HepG2 (cell line): ENCODE measurements around the gene MBD4. TPM values are rescaled to one million over a fixed set of nuclear protein-coding genes. Genes with fewer than 3 reads are reported as not detected.

Experiments used
- CHD4 ChIP-seq: fragments of 200-600 bp; sonication (generic); IDR thresholded peaks from 2 replicates; pipeline ENCODE4 v1.7.0; 2017; ENCODE audit warnings: mild to moderate bottlenecking, low read length, borderline replicate concordance
- HNRNPH1 ChIP-seq: fragments of 200-400 bp; formaldehyde crosslinking; optimal IDR thresholded peaks from 2 replicates; pipeline ENCODE3; 2017; ENCODE audit warnings: mild to moderate bottlenecking, low read depth, low read length
- KDM5B ChIP-seq: sonication (generic); formaldehyde crosslinking; IDR thresholded peaks from 2 replicates; pipeline ENCODE4 v1.4.0; 2020; ENCODE audit warnings: missing genetic modification reagents, mild to moderate bottlenecking, borderline replicate concordance
- MAZ ChIP-seq, 2 experiments: sonication (generic) in 1 of 2; formaldehyde crosslinking in 1 of 2; IDR thresholded peaks; 2 replicates each; pipeline versions ENCODE4 v1.5.0 to v1.6.1; 2012 to 2020; ENCODE audit warnings: low read depth in 2 of 2, mild to moderate bottlenecking in 2 of 2, borderline replicate concordance in 1 of 2, improper control_type of control experiment in 1 of 2, low read length in 1 of 2, missing genetic modification reagents in 1 of 2, moderate library complexity in 1 of 2
- MEIS2 ChIP-seq: sonication (generic); formaldehyde crosslinking; IDR thresholded peaks from 2 replicates; pipeline ENCODE4 v1.9.0; 2021; ENCODE audit warnings: mild to moderate bottlenecking, missing genetic modification reagents
- NR2F1 ChIP-seq, 2 experiments: fragments of 450-650 bp in 1 of 2; formaldehyde crosslinking in 1 of 2; IDR thresholded peaks; 2 replicates each; pipeline versions ENCODE4 v1.5.0 to v1.6.1; 2016 to 2020; ENCODE audit warnings: mild to moderate bottlenecking in 1 of 2, missing compliant biosample characterization in 1 of 2, missing genetic modification reagents in 1 of 2, moderate library complexity in 1 of 2
- NR3C1 ChIP-seq: sonication (generic); formaldehyde crosslinking; IDR thresholded peaks from 2 replicates; pipeline ENCODE4 v1.4.0; 2020; ENCODE audit warnings: missing genetic modification reagents
- ZNF121 ChIP-seq: sonication (generic); formaldehyde crosslinking; IDR thresholded peaks from 2 replicates; pipeline ENCODE4 v1.5.0; 2020; ENCODE audit warnings: mild to moderate bottlenecking, missing genetic modification reagents
- ZNF326 ChIP-seq: sonication (generic); formaldehyde crosslinking; IDR thresholded peaks from 2 replicates; pipeline ENCODE4 v1.4.0; 2020; ENCODE audit warnings: missing genetic modification reagents, borderline replicate concordance
- ZNF510 ChIP-seq: sonication (generic); formaldehyde crosslinking; IDR thresholded peaks from 2 replicates; pipeline ENCODE4 v1.4.0; 2020; ENCODE audit warnings: low read depth, mild to moderate bottlenecking, missing genetic modification reagents
- polyA plus RNA-seq, 8 experiments: library from polyadenylated mRNA; depleted of rRNA in 3 of 8; stranded (reverse) in 7 of 8; unstranded in 1 of 8; fragments of >200 nt; fragmentation: Illumina TruSeq in 4 of 8; extraction: Trizol in 4 of 8; gene quantifications; 2 replicates each; pipeline versions ENCODE4 v1.2.1 to v1.2.3, GENCODE V29; 2011 to 2016; ENCODE audit warnings: low read depth in 4 of 8, missing spikeins in 1 of 8, mixed read lengths in 1 of 8; ENCODE audit not compliant: insufficient read depth in 1 of 8
- total RNA-seq, 5 experiments: library from RNA; depleted of rRNA; stranded (reverse); fragments of >200 nt; fragmentation: Illumina TruSeq; extraction: Trizol; gene quantifications; 2 replicates each; pipeline ENCODE4 v1.2.3, GENCODE V29; 2016; ENCODE audit warnings: low read depth in 1 of 5
- TF ChIP-seq, protein P1 (sequence below): sonication (generic); formaldehyde crosslinking; IDR thresholded peaks from 2 replicates; pipeline ENCODE4; 2020; ENCODE audit warnings: missing genetic modification reagents, mild to moderate bottlenecking, borderline replicate concordance
- TF ChIP-seq, protein P2 (sequence below): sonication (generic); formaldehyde crosslinking; IDR thresholded peaks from 2 replicates; pipeline ENCODE4 v1.8.0; 2022; ENCODE audit warnings: missing genetic modification reagents, mild to moderate bottlenecking, borderline replicate concordance
- TF ChIP-seq, protein P3 (sequence below): sonication (generic); formaldehyde crosslinking; IDR thresholded peaks from 2 replicates; pipeline ENCODE4 v1.4.0; 2020; ENCODE audit warnings: missing genetic modification reagents
- TF ChIP-seq, protein P4 (sequence below): sonication (generic); formaldehyde crosslinking; IDR thresholded peaks from 2 replicates; pipeline ENCODE4 v1.5.1; 2020; ENCODE audit warnings: missing genetic modification reagents, mild to moderate bottlenecking, borderline replicate concordance
- TF ChIP-seq, protein P5 (sequence below): sonication (generic); formaldehyde crosslinking; IDR thresholded peaks from 2 replicates; pipeline ENCODE4 v1.5.0; 2020; ENCODE audit warnings: missing genetic modification reagents

The MBD4 gene
- total and polyA plus RNA-seq, 2 of the 13 experiments (the other 11 are each of a cell fraction or from before 2014, with no cell fraction given), result 14.9 to 25.3 TPM

DNA sequence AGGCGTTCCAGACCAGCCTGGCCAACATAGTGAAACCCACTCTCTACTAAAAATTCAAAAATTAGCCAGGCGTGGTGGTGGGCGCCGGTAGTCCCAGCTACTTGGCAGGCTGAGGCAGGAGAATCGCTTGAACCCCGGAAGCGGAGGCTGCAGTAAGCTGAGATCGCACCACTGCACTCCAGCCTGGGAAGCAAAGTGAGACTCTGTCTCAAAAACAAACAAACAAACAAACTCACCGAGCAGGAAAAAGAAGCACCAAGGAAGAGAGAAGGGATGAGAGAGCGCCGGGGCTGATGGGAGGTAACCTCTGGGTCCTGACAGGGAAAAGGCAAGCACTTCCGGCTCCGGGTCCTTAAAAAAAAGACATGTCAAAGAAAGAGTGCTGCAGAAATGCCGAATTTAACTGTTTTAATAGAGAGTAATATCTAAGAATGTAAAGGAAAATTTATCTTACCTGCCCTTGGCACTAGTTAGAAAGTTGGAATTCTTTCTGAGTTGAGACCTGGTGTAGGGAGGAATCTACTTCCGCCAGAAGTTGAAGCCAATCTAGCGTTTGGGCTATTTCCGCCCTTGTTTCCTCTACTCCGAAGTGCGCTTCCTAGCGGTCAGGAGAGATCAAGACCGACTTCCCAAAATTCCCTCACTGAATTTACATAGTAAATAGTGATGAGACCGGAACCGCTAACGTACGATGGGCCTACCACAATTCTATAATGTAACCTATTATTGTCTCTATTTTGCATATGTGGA, 40.4 kb downstream of the MBD4 start (continued):
- TF ChIP-seq, protein P1, sequence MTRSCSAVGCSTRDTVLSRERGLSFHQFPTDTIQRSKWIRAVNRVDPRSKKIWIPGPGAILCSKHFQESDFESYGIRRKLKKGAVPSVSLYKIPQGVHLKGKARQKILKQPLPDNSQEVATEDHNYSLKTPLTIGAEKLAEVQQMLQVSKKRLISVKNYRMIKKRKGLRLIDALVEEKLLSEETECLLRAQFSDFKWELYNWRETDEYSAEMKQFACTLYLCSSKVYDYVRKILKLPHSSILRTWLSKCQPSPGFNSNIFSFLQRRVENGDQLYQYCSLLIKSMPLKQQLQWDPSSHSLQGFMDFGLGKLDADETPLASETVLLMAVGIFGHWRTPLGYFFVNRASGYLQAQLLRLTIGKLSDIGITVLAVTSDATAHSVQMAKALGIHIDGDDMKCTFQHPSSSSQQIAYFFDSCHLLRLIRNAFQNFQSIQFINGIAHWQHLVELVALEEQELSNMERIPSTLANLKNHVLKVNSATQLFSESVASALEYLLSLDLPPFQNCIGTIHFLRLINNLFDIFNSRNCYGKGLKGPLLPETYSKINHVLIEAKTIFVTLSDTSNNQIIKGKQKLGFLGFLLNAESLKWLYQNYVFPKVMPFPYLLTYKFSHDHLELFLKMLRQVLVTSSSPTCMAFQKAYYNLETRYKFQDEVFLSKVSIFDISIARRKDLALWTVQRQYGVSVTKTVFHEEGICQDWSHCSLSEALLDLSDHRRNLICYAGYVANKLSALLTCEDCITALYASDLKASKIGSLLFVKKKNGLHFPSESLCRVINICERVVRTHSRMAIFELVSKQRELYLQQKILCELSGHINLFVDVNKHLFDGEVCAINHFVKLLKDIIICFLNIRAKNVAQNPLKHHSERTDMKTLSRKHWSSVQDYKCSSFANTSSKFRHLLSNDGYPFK, result no peak
- TF ChIP-seq HNRNPH1 (no peak), ZNF326 (no peak), CHD4 (no peak), MEIS2 (no peak), ZNF510 (CRISPR knock-in tag) (no peak), ZNF121 (CRISPR knock-in tag) (no peak), NR3C1 (CRISPR knock-in tag) (no peak), NR2F1 (CRISPR knock-in tag; IDR thresholded peaks at IDR 0.05) (peak in 1 of 2 experiments; percentile 58; a peak in 2 of 4 replicates), MAZ (IDR thresholded peaks at IDR 0.05; ENCODE audit: borderline replicate concordance, low read depth, low read length) (no peak), MAZ (CRISPR knock-in tag; IDR thresholded peaks at IDR 0.05; ENCODE audit: low read depth) (peak; percentile 65), KDM5B (peak; percentile 52; the same call in 1 of the 2 replicates)
- TF ChIP-seq, protein P2, sequence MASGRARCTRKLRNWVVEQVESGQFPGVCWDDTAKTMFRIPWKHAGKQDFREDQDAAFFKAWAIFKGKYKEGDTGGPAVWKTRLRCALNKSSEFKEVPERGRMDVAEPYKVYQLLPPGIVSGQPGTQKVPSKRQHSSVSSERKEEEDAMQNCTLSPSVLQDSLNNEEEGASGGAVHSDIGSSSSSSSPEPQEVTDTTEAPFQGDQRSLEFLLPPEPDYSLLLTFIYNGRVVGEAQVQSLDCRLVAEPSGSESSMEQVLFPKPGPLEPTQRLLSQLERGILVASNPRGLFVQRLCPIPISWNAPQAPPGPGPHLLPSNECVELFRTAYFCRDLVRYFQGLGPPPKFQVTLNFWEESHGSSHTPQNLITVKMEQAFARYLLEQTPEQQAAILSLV, result no peak
- TF ChIP-seq, protein P3, sequence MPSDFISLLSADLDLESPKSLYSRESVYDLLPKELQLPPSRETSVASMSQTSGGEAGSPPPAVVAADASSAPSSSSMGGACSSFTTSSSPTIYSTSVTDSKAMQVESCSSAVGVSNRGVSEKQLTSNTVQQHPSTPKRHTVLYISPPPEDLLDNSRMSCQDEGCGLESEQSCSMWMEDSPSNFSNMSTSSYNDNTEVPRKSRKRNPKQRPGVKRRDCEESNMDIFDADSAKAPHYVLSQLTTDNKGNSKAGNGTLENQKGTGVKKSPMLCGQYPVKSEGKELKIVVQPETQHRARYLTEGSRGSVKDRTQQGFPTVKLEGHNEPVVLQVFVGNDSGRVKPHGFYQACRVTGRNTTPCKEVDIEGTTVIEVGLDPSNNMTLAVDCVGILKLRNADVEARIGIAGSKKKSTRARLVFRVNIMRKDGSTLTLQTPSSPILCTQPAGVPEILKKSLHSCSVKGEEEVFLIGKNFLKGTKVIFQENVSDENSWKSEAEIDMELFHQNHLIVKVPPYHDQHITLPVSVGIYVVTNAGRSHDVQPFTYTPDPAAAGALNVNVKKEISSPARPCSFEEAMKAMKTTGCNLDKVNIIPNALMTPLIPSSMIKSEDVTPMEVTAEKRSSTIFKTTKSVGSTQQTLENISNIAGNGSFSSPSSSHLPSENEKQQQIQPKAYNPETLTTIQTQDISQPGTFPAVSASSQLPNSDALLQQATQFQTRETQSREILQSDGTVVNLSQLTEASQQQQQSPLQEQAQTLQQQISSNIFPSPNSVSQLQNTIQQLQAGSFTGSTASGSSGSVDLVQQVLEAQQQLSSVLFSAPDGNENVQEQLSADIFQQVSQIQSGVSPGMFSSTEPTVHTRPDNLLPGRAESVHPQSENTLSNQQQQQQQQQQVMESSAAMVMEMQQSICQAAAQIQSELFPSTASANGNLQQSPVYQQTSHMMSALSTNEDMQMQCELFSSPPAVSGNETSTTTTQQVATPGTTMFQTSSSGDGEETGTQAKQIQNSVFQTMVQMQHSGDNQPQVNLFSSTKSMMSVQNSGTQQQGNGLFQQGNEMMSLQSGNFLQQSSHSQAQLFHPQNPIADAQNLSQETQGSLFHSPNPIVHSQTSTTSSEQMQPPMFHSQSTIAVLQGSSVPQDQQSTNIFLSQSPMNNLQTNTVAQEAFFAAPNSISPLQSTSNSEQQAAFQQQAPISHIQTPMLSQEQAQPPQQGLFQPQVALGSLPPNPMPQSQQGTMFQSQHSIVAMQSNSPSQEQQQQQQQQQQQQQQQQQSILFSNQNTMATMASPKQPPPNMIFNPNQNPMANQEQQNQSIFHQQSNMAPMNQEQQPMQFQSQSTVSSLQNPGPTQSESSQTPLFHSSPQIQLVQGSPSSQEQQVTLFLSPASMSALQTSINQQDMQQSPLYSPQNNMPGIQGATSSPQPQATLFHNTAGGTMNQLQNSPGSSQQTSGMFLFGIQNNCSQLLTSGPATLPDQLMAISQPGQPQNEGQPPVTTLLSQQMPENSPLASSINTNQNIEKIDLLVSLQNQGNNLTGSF (CRISPR knock-in tag), result no peak
- TF ChIP-seq, protein P4, sequence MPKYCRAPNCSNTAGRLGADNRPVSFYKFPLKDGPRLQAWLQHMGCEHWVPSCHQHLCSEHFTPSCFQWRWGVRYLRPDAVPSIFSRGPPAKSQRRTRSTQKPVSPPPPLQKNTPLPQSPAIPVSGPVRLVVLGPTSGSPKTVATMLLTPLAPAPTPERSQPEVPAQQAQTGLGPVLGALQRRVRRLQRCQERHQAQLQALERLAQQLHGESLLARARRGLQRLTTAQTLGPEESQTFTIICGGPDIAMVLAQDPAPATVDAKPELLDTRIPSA, result no peak
- TF ChIP-seq, protein P5, sequence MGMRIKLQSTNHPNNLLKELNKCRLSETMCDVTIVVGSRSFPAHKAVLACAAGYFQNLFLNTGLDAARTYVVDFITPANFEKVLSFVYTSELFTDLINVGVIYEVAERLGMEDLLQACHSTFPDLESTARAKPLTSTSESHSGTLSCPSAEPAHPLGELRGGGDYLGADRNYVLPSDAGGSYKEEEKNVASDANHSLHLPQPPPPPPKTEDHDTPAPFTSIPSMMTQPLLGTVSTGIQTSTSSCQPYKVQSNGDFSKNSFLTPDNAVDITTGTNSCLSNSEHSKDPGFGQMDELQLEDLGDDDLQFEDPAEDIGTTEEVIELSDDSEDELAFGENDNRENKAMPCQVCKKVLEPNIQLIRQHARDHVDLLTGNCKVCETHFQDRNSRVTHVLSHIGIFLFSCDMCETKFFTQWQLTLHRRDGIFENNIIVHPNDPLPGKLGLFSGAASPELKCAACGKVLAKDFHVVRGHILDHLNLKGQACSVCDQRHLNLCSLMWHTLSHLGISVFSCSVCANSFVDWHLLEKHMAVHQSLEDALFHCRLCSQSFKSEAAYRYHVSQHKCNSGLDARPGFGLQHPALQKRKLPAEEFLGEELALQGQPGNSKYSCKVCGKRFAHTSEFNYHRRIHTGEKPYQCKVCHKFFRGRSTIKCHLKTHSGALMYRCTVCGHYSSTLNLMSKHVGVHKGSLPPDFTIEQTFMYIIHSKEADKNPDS (CRISPR knock-in tag), result no peak
